Lung (tissue), 12 donors: ENCODE data around the gene ZNF414. TPM values are rescaled to one million over a fixed set of nuclear protein-coding genes. Genes with fewer than 3 reads are reported as not detected.

ENCODE experiments used
- ATAC-seq: fragments of 200-7000 bp; cut with Tn5 transposase; one replicate; pipeline ENCODE4 v1.9.1; 2020; ENCODE audit warnings: moderate number of reproducible peaks; ENCODE audit not compliant: insufficient read depth, low FRiP score
- DNase-seq, 3 donors: peaks; one replicate each; pipeline ENCODE4 v3.0.0-alpha.2; 2013 to 2017
- H3K27ac ChIP-seq, 2 donors: one replicate each; pipeline ENCODE4 v1.5.1; 2013; ENCODE audit warnings: mild to moderate bottlenecking in 2 of 2, moderate library complexity in 2 of 2, control low read depth in 1 of 2, inconsistent platforms in 1 of 2, low read depth in 1 of 2, low read length in 1 of 2
- H3K27me3 ChIP-seq, 3 donors: one replicate each; pipeline ENCODE4 v1.5.1; 2013; ENCODE audit warnings: low read length in 2 of 3; ENCODE audit not compliant: control insufficient read depth in 3 of 3, insufficient read depth in 3 of 3
- H3K36me3 ChIP-seq, 4 donors: one replicate each; pipeline ENCODE4 v1.5.1; 2013; ENCODE audit warnings: low read length in 4 of 4, mild to moderate bottlenecking in 1 of 4, moderate library complexity in 1 of 4; ENCODE audit not compliant: control insufficient read depth in 4 of 4, insufficient read depth in 4 of 4
- H3K4me1 ChIP-seq, 5 donors: one replicate each; pipeline ENCODE4 v1.5.1; 2013; ENCODE audit warnings: low read length in 5 of 5, mild to moderate bottlenecking in 2 of 5, moderate library complexity in 1 of 5; ENCODE audit not compliant: control insufficient read depth in 5 of 5, insufficient read depth in 5 of 5
- H3K4me3 ChIP-seq: one replicate; pipeline ENCODE4 v1.5.1; 2013; ENCODE audit warnings: mild to moderate bottlenecking, control low read depth, moderate library complexity
- H3K9ac ChIP-seq, 2 donors: one replicate each; pipeline ENCODE4 v1.5.1; 2013; ENCODE audit warnings: low read length in 2 of 2, control low read depth in 1 of 2; ENCODE audit not compliant: insufficient read depth in 1 of 2
- H3K9me3 ChIP-seq, 4 donors: one replicate each; pipeline ENCODE4 v1.5.1; 2013; ENCODE audit warnings: low read length in 3 of 4, mild to moderate bottlenecking in 1 of 4, moderate library complexity in 1 of 4; ENCODE audit not compliant: control insufficient read depth in 4 of 4, insufficient read depth in 3 of 4
- WGBS, 2 donors: extraction: QIAGEN DNeasy Blood & Tissue Kit; methylation state at CpG; one replicate each; pipeline ENCODE4 v1.1.7; 2013; 5-methylcytosine and 5-hydroxymethylcytosine counted together
- polyA plus RNA-seq, 2 donors: library from polyadenylated mRNA; stranded (reverse); fragments of 200-250 nt; gene quantifications; one replicate each; pipeline ENCODE4 v1.2.1, GENCODE V29; 2013
- total RNA-seq, 2 donors: library from RNA; depleted of rRNA in 1 of 2; stranded (reverse); fragments of >200 nt in 1 of 2; gene quantifications; one replicate each; pipeline ENCODE4 v1.2.1, GENCODE V29; 2014 to 2021
- TF ChIP-seq, protein P1 (sequence below): IDR thresholded peaks from 2 replicates; pipeline ENCODE4 v1.5.1; 2012; ENCODE audit warnings: mild to moderate bottlenecking; ENCODE audit errors: control extremely low read depth, extremely low read depth
- donor health status: control.
- donor health status: control.
- donor health status: Bipolar disorder and iron deficiency.
- donor health status: healthy.
- donor health status: DM: yes; HTN: yes; CAD: no.

The ZNF414 gene
- total and polyA plus RNA-seq, 4 donors, result 17.7 to 35.7 (median 29.5) TPM

DNA sequence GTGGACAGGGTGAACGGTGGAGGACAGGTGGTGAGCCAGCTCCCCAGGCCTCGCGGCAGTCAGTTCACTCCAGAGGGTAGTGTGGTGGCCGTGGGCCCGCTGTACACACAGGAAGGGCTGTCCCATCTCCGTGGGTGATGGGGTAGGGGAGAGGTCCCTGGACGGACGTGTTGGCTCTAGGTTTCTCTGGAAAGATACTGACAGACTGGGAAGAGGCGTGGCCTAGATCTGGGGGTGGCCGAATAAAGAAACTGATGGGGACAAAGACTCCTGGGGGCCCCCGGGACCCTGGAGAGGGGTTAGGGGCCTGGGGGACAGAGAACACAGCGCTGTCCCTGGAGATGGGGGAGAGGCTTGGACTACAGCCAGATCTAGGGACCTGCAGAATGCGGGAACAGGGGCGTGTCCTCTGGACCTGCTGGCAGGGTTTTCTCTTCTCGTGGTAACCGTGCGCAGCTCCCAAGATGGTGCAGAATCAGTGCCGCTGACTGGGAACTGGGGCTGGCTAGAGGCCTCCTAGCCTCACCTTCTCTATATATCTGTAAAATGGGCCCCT, 7.5 kb downstream of the ZNF414 start:
- H3K4me3 ChIP-seq, result no peak overlapping the region
- no peak for ATAC-seq
- no peak overlapping the region for H3K27ac ChIP-seq

DNA sequence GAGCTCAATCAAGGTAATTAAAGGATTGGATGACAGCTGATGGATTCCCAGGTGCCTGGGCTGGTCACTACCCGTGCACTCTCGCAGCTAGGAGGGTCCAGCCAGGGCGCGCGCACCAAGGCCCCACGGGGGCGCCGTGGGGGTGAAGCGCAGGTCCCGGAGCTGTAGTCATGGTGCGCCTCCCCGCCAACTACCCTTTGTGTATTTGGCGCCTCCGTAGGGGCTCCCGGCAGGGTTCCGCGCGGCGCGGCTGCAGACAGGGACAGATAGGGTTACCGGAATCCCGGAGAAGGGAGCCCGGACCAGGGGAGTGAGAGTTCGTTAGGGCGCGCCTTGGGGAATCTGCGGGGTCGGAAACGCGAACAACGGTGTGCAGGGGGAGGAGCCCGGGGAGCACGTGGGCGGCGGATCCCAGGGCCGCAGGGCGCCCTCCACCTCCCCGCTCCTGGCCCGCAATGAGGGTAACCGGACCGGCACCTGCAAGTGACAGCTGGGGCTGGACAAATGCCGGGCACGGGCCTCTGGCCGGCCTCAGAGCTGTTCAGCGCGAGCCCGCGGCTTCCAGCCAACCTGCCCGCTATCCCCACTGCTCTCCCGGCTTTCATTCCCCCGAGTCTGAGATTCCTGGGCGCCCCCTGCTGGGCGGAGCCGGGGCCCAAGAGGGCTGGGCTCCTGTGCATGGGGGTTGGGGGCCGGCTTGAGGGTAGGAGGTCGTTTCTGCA, 8.1 kb downstream of the ZNF414 start:
- peaks cover 0 to under 1% (median under 1%) of the 10 kb centered on the region in 4 donors for H3K36me3 ChIP-seq
- peaks cover 0 to 10% (median 3%) of the 10 kb centered on the region in 5 donors for H3K4me1 ChIP-seq
- 1% methylated on average over 52 to 56 of the region's 56 CpGs for WGBS, 2 donors
- ATAC-seq (peak; percentile 67), DNase-seq (peak; percentile 79 to 83 (median 83))
- H3K27me3 ChIP-seq, result no peaks in the 10 kb centered on the region
- TF ChIP-seq, protein P1, sequence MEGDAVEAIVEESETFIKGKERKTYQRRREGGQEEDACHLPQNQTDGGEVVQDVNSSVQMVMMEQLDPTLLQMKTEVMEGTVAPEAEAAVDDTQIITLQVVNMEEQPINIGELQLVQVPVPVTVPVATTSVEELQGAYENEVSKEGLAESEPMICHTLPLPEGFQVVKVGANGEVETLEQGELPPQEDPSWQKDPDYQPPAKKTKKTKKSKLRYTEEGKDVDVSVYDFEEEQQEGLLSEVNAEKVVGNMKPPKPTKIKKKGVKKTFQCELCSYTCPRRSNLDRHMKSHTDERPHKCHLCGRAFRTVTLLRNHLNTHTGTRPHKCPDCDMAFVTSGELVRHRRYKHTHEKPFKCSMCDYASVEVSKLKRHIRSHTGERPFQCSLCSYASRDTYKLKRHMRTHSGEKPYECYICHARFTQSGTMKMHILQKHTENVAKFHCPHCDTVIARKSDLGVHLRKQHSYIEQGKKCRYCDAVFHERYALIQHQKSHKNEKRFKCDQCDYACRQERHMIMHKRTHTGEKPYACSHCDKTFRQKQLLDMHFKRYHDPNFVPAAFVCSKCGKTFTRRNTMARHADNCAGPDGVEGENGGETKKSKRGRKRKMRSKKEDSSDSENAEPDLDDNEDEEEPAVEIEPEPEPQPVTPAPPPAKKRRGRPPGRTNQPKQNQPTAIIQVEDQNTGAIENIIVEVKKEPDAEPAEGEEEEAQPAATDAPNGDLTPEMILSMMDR, result peak; percentile 67
- H3K9ac ChIP-seq, result no peak overlapping the region
- H3K9me3 ChIP-seq, result no peaks in the 10 kb centered on the region
- H3K4me3 ChIP-seq, result peak overlapping the region; percentile 39
- H3K27ac ChIP-seq, result peak overlapping the region in 1 of 2 donors; percentile 26

More for the DNA sequence above, 7.5 kb downstream of the ZNF414 start:
- Histone ChIP-seq H3K9ac (no peak overlapping the region), H3K4me1 (peaks cover 0 to 10% (median 3%) of the 10 kb centered on the region in 5 donors), H3K27me3 (no peaks in the 10 kb centered on the region), H3K9me3 (no peaks in the 10 kb centered on the region), H3K36me3 (peaks cover 0 to 7% (median 1%) of the 10 kb centered on the region in 4 donors)
- 32 to 33% methylated on average over 18 of the region's 18 CpGs for WGBS, 2 donors
- DNase-seq, result peak in 2 of 3 donors; percentile 54 to 63
- TF ChIP-seq, protein P1, result no peak

DNA sequence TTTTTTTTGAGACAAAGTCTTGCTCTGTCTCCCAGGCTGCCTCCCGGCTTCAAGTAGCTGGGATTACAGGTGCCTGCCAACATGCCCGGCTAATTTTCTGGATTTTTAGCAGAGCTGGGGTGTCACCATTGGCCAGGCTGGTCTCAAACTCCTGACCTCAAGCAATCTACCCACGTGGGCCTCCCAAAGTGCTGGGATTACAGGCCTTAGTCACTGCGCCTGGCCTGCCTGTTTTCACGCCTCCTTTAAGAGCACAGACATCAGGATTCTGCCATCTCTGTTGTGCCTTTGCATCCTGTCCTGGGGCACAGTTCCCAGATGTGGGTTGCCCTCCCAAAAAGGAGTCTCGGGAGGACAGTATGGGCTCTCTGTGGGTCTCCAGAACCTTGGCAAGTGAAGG, 9.0 kb downstream of the ZNF414 start:
- Histone ChIP-seq H3K9me3 (no peaks in the 10 kb centered on the region), H3K4me3 (no peak overlapping the region), H3K9ac (no peak overlapping the region), H3K27ac (no peak overlapping the region), H3K36me3 (no peaks in the 10 kb centered on the region), H3K27me3 (no peaks in the 10 kb centered on the region), H3K4me1 (peaks cover 0 to 10% (median 3%) of the 10 kb centered on the region in 5 donors)
- WGBS, 2 donors, result 55 to 72% methylated on average over 6 of the region's 6 CpGs
- TF ChIP-seq, protein P1, result no peak
- ATAC-seq (no peak), DNase-seq (no peak)
